ENCODE measurements around the gene NAT14.
A peak's percentile ranks its signal among the peaks of the same experiment; 100 is the strongest.

NAT14 gene

GRCh38 chr19:55471266-55471665, 13.7 kb upstream of the NAT14 start:
- H3K4me3 ChIP-seq (ENCODE audit: low read depth, low read length), result no peak overlapping the region
- TF ChIP-seq CTCF (IDR thresholded peaks at IDR 0.05; ENCODE audit: borderline replicate concordance, insufficient read depth, low read depth, low read length), result no peak

- no peak overlapping the region for H3K4me3 ChIP-seq (ENCODE audit: low read depth, low read length)
- no peak for TF ChIP-seq CTCF (IDR thresholded peaks at IDR 0.05; ENCODE audit: borderline replicate concordance, insufficient read depth, low read depth, low read length)
These were observed 12.5 kb upstream of the NAT14 start for GRCh38 chr19:55472463-55472862.

- no peak for TF ChIP-seq CTCF (IDR thresholded peaks at IDR 0.05; ENCODE audit: borderline replicate concordance, insufficient read depth, low read depth, low read length)
- H3K4me3 ChIP-seq (ENCODE audit: low read depth, low read length), result no peak overlapping the region
These were observed 11.6 kb upstream of the NAT14 start for GRCh38 chr19:55473225-55474012.

- no peak overlapping the region for H3K4me3 ChIP-seq (ENCODE audit: low read depth, low read length)
- TF ChIP-seq CTCF (IDR thresholded peaks at IDR 0.05; ENCODE audit: borderline replicate concordance, insufficient read depth, low read depth, low read length), result no peak
These were observed 10.4 kb upstream of the NAT14 start for GRCh38 chr19:55474269-55475265.

GRCh38 chr19:55476100-55476775, 8.8 kb upstream of the NAT14 start, which contains the start of gene ZNF628:
Gene ZNF628, plus strand, starts transcription at chr19:55476617. Its CDS starts 3,294 bp downstream, at chr19:55479911.
- TF ChIP-seq CTCF (IDR thresholded peaks at IDR 0.05; ENCODE audit: borderline replicate concordance, insufficient read depth, low read depth, low read length), result no peak
- peak within 1 kb of the TSS; percentile 52 for H3K4me3 ChIP-seq (ENCODE audit: low read depth, low read length)

GRCh38 chr19:55477905-55478304, 7.1 kb upstream of the NAT14 start:
- no peak for TF ChIP-seq CTCF (IDR thresholded peaks at IDR 0.05; ENCODE audit: borderline replicate concordance, insufficient read depth, low read depth, low read length)
- no peak overlapping the region for H3K4me3 ChIP-seq (ENCODE audit: low read depth, low read length)

Measured in GM12875 (cell line).